ENCODE measurements around the gene RAB6A. TPM values are rescaled to one million over a fixed set of nuclear protein-coding genes. Genes with fewer than 3 reads are reported as not detected.

Gene RAB6A
- total and polyA plus RNA-seq, 2 of the 8 experiments (the other 6 are each of a cell fraction or from before 2014, with no cell fraction given) = 24.4 to 88.6 TPM

- Histone ChIP-seq H3K56ac (replicated peaks; ENCODE audit: insufficient read length, low read depth, low read length) (no peak overlapping the region), H2AK5ac (ENCODE audit: low read depth, low read length) (no peak overlapping the region), H4K5ac (ENCODE audit: insufficient read length, low read depth, low read length) (no peak overlapping the region), H3K23ac (ENCODE audit: insufficient read length) (no peak overlapping the region), H2BK15ac (ENCODE audit: low read length) (no peak overlapping the region), H3K23me2 (ENCODE audit: low read depth, low read length) (no peaks in the 10 kb centered on the region), H3K79me1 (ENCODE audit: low read depth, low read length) (peaks cover 17% of the 10 kb centered on the region), H3K9ac (replicated peaks in 1 of 4; ENCODE audit: extremely low read depth in 1 of 4, low read depth in 3 of 4, low read length in 3 of 4) (no peak overlapping the region), H3K27me3 (replicated peaks in 1 of 4; ENCODE audit: control insufficient read depth in 3 of 4, extremely low read depth in 1 of 4, insufficient read depth in 3 of 4, low read length in 3 of 4) (no peaks in the 10 kb centered on the region), H2BK120ac (replicated peaks; ENCODE audit: low read depth, low read length) (no peak overlapping the region), H3K9me3 (ENCODE audit: insufficient read depth in 2 of 2, low read depth in 1 of 2, low read length in 1 of 2) (no peaks in the 10 kb centered on the region; a peak in 1 of 4 replicates), H3K4me1 (replicated peaks in 1 of 4; ENCODE audit: control insufficient read depth in 3 of 4, insufficient read depth in 4 of 4, low read length in 3 of 4) (peaks cover 0 to 3% (median 0%) of the 10 kb centered on the region in 4 experiments; a peak in 1 of 7 replicates), H3K36me3 (ENCODE audit: control insufficient read depth in 2 of 4, insufficient read depth in 4 of 4, low read length in 3 of 4) (no peaks in the 10 kb centered on the region), H3K79me2 (ENCODE audit: control insufficient read depth in 1 of 2, insufficient read depth in 2 of 2, low read length in 2 of 2) (peaks cover 3 to 85% of the 10 kb centered on the region in 2 experiments; a peak in 3 of 4 replicates), H3K4me3 (ENCODE audit: extremely low read depth in 1 of 4, insufficient read depth in 2 of 4, low read depth in 3 of 4, low read length in 4 of 4) (no peak overlapping the region), H4K20me1 (replicated peaks in 1 of 2; ENCODE audit: control insufficient read depth in 1 of 2, insufficient read depth in 2 of 2, low read length in 2 of 2) (peaks cover 0 to 5% of the 10 kb centered on the region in 2 experiments), H4K91ac (replicated peaks; ENCODE audit: insufficient read length, low read length) (no peak overlapping the region), H3K4ac (replicated peaks; ENCODE audit: insufficient read length, low read depth, low read length) (no peak overlapping the region), H3K4me2 (ENCODE audit: insufficient read depth in 1 of 2, low read depth in 2 of 2, low read length in 2 of 2) (no peak overlapping the region), H3K27ac (ENCODE audit: low read depth, low read length) (no peak overlapping the region), H2BK5ac (ENCODE audit: low read depth, low read length) (no peak overlapping the region), H2AFZ (ENCODE audit: low read length) (no peak overlapping the region), H2BK20ac (ENCODE audit: low read length) (no peak overlapping the region), H3K18ac (ENCODE audit: extremely low read depth, low read length) (no peak overlapping the region), H3K14ac (ENCODE audit: insufficient read length) (no peak overlapping the region), H4K8ac (ENCODE audit: extremely low read depth, insufficient read depth, low read length) (no peak overlapping the region), H2BK12ac (ENCODE audit: low read depth, low read length) (no peak overlapping the region)
- no peak for DNase-seq (ENCODE audit: low read depth in 1 of 2, low spot score in 2 of 2)
- ChIA-PET CTCF (ENCODE audit: partially characterized antibody) (interaction anchor here (0.8 to 1.1 kb wide), 3 partner anchors 14 to 189 kb away, joined by 3 read pairs; no protein-coding TSS in a partner anchor), POLR2A (ENCODE audit: partially characterized antibody) (interaction anchor here (0.6 to 1.9 kb wide), 3 partner anchors 9 to 18 kb away, joined by 4 to 8 read pairs (median 4); partner anchors contain the start of gene RAB6A)
- FAIRE-seq = no peak
- TF ChIP-seq RXRA (IDR thresholded peaks at IDR 0.05; ENCODE audit: insufficient read depth, low read depth, low read length) (no peak), CEBPB (IDR thresholded peaks at IDR 0.05; ENCODE audit: low read depth, low read length) (peak; percentile 21; the same call in 1 of the 2 replicates)
- 94% methylated on average over 7 of the region's 7 CpGs; no CpG with 5 or more reads in 1 of the 2 experiments for WGBS, 2 experiments (ENCODE audit: extremely low coverage in 1 of 2, insufficient coverage in 1 of 2, insufficient read length in 1 of 2, insufficient replicate concordance in 2 of 2, low coverage in 1 of 2, low lambda C conversion rate in 2 of 2, missing lambda C conversion rate in 1 of 2)
Measured at GRCh38 chr11:73743045-73743444, 17.8 kb downstream of the RAB6A start.

Measured in H1 (cell line).